ENCODE results near the gene PGC. TPM values are rescaled to one million over a fixed set of nuclear protein-coding genes. Genes with fewer than 3 reads are reported as not detected.
A peak's percentile ranks its signal among the peaks of the same experiment; 100 is the strongest.

The PGC gene
- total and polyA plus RNA-seq, 5 donors, result 0.42 to 1.00 TPM; not detected in 3

DNA sequence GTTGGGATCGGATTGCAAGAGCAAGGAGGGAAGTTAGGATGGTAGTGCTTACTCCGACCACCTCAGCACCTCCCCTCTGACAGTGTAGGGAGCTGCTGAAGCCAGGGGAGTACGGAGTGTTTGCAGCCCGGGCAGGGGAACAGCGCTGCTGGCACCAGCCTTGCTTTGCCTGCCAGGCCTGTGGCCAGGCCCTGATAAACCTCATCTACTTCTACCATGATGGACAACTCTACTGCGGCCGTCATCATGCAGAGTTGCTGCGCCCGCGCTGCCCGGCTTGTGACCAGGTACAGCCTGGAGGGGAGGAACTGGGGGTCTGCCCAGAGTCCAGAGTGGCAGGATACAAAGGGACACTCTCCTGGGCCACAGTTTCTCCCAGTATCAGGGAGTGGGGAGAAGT is 38.1 kb upstream of the PGC start:
- Histone ChIP-seq H3K4me1 (ENCODE audit: control insufficient read depth, insufficient read depth, low read length) (no peaks in the 10 kb centered on the region), H3K4me3 (ENCODE audit: low read length) (no peak overlapping the region), H3K9me3 (ENCODE audit: control insufficient read depth, low read length) (no peaks in the 10 kb centered on the region), H3K27ac (ENCODE audit: low read length) (no peak overlapping the region), H3K27me3 (ENCODE audit: control insufficient read depth, insufficient read depth) (no peaks in the 10 kb centered on the region)
- WGBS, result 79% methylated on average over 11 of the region's 11 CpGs
- DNase-seq (peak in 1 of 3 donors; percentile 59), ATAC-seq (no peak)
- intact Hi-C loops (cut with DNase I), result loop anchor here in 3 of 4 donors (10.0 kb wide), 2 partner anchors 140 to 150 kb away; partner anchors contain the start of genes BYSL (in 1 of the 3) and MED20 (in 1 of the 3)

DNA sequence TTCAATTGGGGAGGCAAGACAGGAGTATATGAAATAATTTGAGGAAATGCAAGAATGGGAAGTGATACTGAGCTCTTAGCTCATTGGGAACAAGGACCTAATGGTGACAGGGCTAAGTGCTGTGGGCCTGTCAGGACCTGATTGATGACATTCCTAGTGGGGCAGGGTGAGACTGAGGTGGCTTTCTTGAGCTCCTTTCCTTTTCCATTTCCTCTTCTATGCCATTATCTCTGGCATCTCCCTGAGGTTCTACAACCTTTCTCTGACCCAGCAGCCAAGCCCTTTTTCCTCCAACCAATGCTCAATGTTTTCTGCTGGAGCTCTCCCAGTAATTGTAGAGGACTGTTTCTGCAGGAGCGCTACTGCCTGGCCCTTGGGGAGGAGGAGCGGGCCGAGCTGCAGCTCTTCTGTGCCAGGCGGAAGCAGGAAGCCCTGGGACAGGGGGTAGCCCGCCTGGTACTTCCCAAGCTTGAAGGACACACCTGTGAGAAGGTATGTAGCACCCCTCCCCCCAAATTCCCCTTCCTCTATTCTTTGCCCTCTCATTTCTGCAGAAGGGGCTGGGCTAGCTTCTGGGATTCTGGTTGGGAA is 37.5 kb upstream of the PGC start:
- Histone ChIP-seq H3K9me3 (ENCODE audit: control insufficient read depth, low read length) (no peaks in the 10 kb centered on the region), H3K27me3 (ENCODE audit: control insufficient read depth, insufficient read depth) (no peaks in the 10 kb centered on the region), H3K4me3 (ENCODE audit: low read length) (no peak overlapping the region), H3K27ac (ENCODE audit: low read length) (no peak overlapping the region), H3K4me1 (ENCODE audit: control insufficient read depth, insufficient read depth, low read length) (no peaks in the 10 kb centered on the region)
- no peak for ATAC-seq
- 69% methylated on average over 5 of the region's 5 CpGs for WGBS
- intact Hi-C loops (cut with DNase I), result loop anchor here in 3 of 4 donors (5.0 to 10.0 kb wide), 4 partner anchors 140 to 263 kb away; partner anchors contain the start of genes BYSL (in 1 of the 3) and MED20 (in 1 of the 3)
- no peak for DNase-seq

GRCh38 chr6:41783106-41783780 is 36.0 kb upstream of the PGC start:
- WGBS, result 83% methylated on average over 6 of the region's 6 CpGs
- Histone ChIP-seq H3K4me3 (ENCODE audit: low read length) (no peak overlapping the region), H3K27me3 (ENCODE audit: control insufficient read depth, insufficient read depth) (no peaks in the 10 kb centered on the region), H3K9me3 (ENCODE audit: control insufficient read depth, low read length) (no peaks in the 10 kb centered on the region), H3K27ac (ENCODE audit: low read length) (no peak overlapping the region), H3K4me1 (ENCODE audit: control insufficient read depth, insufficient read depth, low read length) (no peaks in the 10 kb centered on the region)
- intact Hi-C loops (cut with DNase I), result loop anchor here in 3 of 4 donors (5.0 to 10.0 kb wide), 4 partner anchors 142 to 264 kb away; partner anchors contain the start of genes BYSL (in 1 of the 3) and MED20 (in 1 of the 3)
- no peak for ATAC-seq
- DNase-seq, result peak in 1 of 3 donors; percentile 44

DNA sequence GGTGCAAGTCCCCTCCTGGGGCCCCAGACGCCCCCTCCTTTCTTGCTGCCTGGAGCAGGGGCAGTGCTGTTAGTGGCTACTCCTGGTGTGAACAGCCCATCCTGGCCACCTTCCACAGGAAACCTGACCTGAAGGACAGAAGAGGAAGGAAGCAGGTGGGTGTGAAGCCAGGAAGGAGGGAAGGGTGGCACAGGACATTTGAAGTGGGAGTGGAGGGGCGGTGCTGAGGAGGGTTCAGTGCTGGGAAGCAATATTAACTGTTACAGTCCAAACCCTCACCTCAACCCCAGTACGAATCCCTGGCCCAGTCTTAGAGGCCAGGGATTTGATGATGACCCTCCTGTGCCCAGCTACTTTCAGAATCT is 34.2 kb upstream of the PGC start:
- intact Hi-C loops (cut with DNase I), result loop anchor here in 3 of 4 donors (5.0 to 10.0 kb wide), 4 partner anchors 143 to 266 kb away; partner anchors contain the start of genes BYSL (in 1 of the 3) and MED20 (in 1 of the 3)
- DNase-seq, result peak; percentile 58 to 82 (median 64)
- ATAC-seq, result peak; percentile 1 to 34
- WGBS, result 18% methylated on average over 3 of the region's 3 CpGs
- Histone ChIP-seq H3K27me3 (ENCODE audit: control insufficient read depth, insufficient read depth) (no peaks in the 10 kb centered on the region), H3K4me1 (ENCODE audit: control insufficient read depth, insufficient read depth, low read length) (no peaks in the 10 kb centered on the region), H3K9me3 (ENCODE audit: control insufficient read depth, low read length) (no peaks in the 10 kb centered on the region), H3K27ac (ENCODE audit: low read length) (peak overlapping the region; percentile 87), H3K4me3 (ENCODE audit: low read length) (peak overlapping the region; percentile 80)

GRCh38 chr6:41780551-41781365 is 33.6 kb upstream of the PGC start, which contains the start of gene PRICKLE4:
PRICKLE4 (plus strand) TSS chr6:41780782; CDS start chr6:41783474, 2,692 bp downstream.
- no peaks in the 10 kb centered on the region for H3K27me3 ChIP-seq (ENCODE audit: control insufficient read depth, insufficient read depth)
- ATAC-seq (peak; percentile 70 to 84), DNase-seq (peak; percentile 57 to 87 (median 83))
- no peaks in the 10 kb centered on the region for H3K4me1 ChIP-seq (ENCODE audit: control insufficient read depth, insufficient read depth, low read length)
- under 1% methylated on average over 36 of the region's 36 CpGs for WGBS
- H3K27ac ChIP-seq (ENCODE audit: low read length), result peak within 1 kb of the TSS; percentile 87
- intact Hi-C loops (cut with DNase I), result loop anchor here in 3 of 4 donors (5.0 to 10.0 kb wide), 4 partner anchors 144 to 267 kb away; partner anchors contain the start of genes BYSL (in 1 of the 3) and MED20 (in 1 of the 3)
- peak within 1 kb of the TSS; percentile 80 for H3K4me3 ChIP-seq (ENCODE audit: low read length)
- H3K9me3 ChIP-seq (ENCODE audit: control insufficient read depth, low read length), result no peaks in the 10 kb centered on the region

DNA sequence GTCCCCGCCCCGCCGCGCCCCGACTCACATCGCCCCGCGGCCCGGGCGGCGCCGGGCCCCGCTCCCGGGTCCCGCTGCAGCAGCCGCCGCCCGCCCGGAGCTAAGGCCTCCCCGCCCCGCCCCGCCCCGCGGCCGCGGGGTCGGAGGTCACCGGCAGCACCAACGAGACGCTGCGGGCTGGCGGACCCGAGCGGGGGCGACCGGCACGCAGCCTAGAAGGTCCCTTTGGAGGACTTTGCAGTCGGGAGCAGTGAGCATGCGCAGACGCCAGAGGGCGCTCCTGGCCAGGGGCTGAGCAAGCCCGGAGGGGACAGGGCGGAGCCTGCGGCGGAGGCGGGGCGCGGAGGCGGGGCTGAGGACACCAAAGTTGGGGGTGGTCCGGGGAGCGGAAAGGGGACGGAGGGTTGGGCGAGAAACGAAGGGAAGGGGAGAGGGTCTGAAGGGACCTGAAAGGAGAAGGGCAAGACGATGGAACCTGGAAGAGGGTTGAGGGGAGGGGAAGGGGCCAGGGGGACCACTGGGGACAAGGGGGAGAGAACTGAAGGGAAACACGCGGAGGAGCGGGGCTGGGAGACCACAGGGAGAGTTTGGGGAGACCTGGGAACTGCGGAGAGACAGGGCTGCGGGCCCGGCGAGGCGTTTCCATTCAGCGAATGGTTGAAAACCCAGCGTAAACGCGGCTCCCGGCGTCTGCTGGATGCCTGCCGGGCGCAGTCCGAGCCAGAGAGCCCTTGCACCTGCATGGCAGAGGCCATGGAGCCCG is 32.8 kb upstream of the PGC start, which contains the start of gene FRS3:
Gene FRS3, minus strand, starts transcription at position 113 of the 763 bp plus-strand sequence. CDS start 2,913 bp downstream, outside the sequence.
- peak within 1 kb of the TSS; percentile 80 for H3K4me3 ChIP-seq (ENCODE audit: low read length)
- under 1% methylated on average over 73 of the region's 73 CpGs for WGBS
- peak; percentile 98 to 100 (median 99) for DNase-seq
- H3K4me1 ChIP-seq (ENCODE audit: control insufficient read depth, insufficient read depth, low read length), result no peaks in the 10 kb centered on the region
- H3K27ac ChIP-seq (ENCODE audit: low read length), result peak within 1 kb of the TSS; percentile 87
- peak; percentile 90 to 94 for ATAC-seq
- H3K27me3 ChIP-seq (ENCODE audit: control insufficient read depth, insufficient read depth), result no peaks in the 10 kb centered on the region
- H3K9me3 ChIP-seq (ENCODE audit: control insufficient read depth, low read length), result no peaks in the 10 kb centered on the region
- intact Hi-C loops (cut with DNase I), result loop anchor here (2.0 to 10.0 kb wide), 6 partner anchors 145 to 415 kb away; partner anchors contain the start of genes BYSL (in 1 of the 4) and MED20 (in 1 of the 4)

GRCh38 chr6:41779336-41779735 is 32.1 kb upstream of the PGC start:
- H3K4me1 ChIP-seq (ENCODE audit: control insufficient read depth, insufficient read depth, low read length), result no peaks in the 10 kb centered on the region
- H3K27me3 ChIP-seq (ENCODE audit: control insufficient read depth, insufficient read depth), result no peaks in the 10 kb centered on the region
- H3K9me3 ChIP-seq (ENCODE audit: control insufficient read depth, low read length), result no peaks in the 10 kb centered on the region
- no peak overlapping the region for H3K27ac ChIP-seq (ENCODE audit: low read length)
- ATAC-seq (no peak), DNase-seq (peak in 1 of 3 donors; percentile 60)
- intact Hi-C loops (cut with DNase I), result loop anchor here in 2 of 4 donors (2.0 to 10.0 kb wide), 2 partner anchors 265 to 415 kb away; no protein-coding TSS in a partner anchor
- WGBS, result 2% methylated on average over 14 of the region's 16 CpGs
- peak overlapping the region; percentile 80 for H3K4me3 ChIP-seq (ENCODE audit: low read length)

DNA sequence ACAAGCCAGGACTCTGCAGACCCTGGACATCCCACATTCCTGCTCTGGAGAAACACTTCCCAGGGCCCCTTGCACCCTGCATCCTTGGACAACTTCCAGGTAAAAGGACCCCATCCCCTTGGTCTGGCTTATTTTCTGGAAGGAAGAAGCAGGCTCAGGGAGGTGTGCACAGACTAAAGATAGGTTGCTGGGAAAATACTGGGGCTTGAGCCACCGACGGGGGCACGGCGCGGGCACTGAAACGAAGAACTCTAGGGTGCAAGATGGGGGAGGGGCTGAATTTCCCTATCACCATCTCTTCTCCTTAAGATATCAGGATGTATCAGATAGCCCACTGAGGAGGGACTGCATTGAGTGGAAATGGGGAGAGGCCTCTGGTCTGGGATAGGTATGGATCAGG is 31.7 kb upstream of the PGC start:
- DNase-seq (no peak), ATAC-seq (no peak)
- intact Hi-C loops (cut with DNase I), result loop anchor here in 2 of 4 donors (2.0 to 10.0 kb wide), 2 partner anchors 266 to 414 kb away; no protein-coding TSS in a partner anchor
- no peaks in the 10 kb centered on the region for H3K27me3 ChIP-seq (ENCODE audit: control insufficient read depth, insufficient read depth)
- no peaks in the 10 kb centered on the region for H3K4me1 ChIP-seq (ENCODE audit: control insufficient read depth, insufficient read depth, low read length)
- no peak overlapping the region for H3K27ac ChIP-seq (ENCODE audit: low read length)
- WGBS, result 25% methylated on average over 6 of the region's 6 CpGs
- H3K4me3 ChIP-seq (ENCODE audit: low read length), result peak overlapping the region; percentile 80
- no peaks in the 10 kb centered on the region for H3K9me3 ChIP-seq (ENCODE audit: control insufficient read depth, low read length)

GRCh38 chr6:41777551-41778285 is 30.5 kb upstream of the PGC start:
- Histone ChIP-seq H3K9me3 (ENCODE audit: control insufficient read depth, low read length) (no peaks in the 10 kb centered on the region), H3K27ac (ENCODE audit: low read length) (no peak overlapping the region), H3K4me1 (ENCODE audit: control insufficient read depth, insufficient read depth, low read length) (no peaks in the 10 kb centered on the region), H3K4me3 (ENCODE audit: low read length) (no peak overlapping the region), H3K27me3 (ENCODE audit: control insufficient read depth, insufficient read depth) (no peaks in the 10 kb centered on the region)
- no peak for ATAC-seq
- intact Hi-C loops (cut with DNase I), result loop anchor here in 2 of 4 donors (2.0 to 10.0 kb wide), 2 partner anchors 267 to 413 kb away; no protein-coding TSS in a partner anchor
- DNase-seq, result no peak
- WGBS, result 86% methylated on average over 5 of the region's 5 CpGs

Data from right cardiac atrium (tissue), 5 donors.